Endometrial microvascular endothelial cells (primary cell): Measurements from ENCODE around the gene OR52L1. TPM values are rescaled to one million over a fixed set of nuclear protein-coding genes. Genes with fewer than 3 reads are reported as not detected.

Experiments used
- in situ Hi-C: cut with HindIII; loops from 2 replicates; pipeline ENCODE4 v1.10.0; 2017; ENCODE audit warnings: low sequenced_read_pairs, low pct_unique_long_range_greater_than_20kb; ENCODE audit errors: inconsistent ontology term
- total RNA-seq: library from RNA; depleted of rRNA; stranded (reverse); fragments of >200 nt; gene quantifications from one replicate; pipeline ENCODE4 v1.2.3, GENCODE V29; 2015; ENCODE audit errors: inconsistent ontology term

OR52L1 gene
- total RNA-seq, result not detected

DNA sequence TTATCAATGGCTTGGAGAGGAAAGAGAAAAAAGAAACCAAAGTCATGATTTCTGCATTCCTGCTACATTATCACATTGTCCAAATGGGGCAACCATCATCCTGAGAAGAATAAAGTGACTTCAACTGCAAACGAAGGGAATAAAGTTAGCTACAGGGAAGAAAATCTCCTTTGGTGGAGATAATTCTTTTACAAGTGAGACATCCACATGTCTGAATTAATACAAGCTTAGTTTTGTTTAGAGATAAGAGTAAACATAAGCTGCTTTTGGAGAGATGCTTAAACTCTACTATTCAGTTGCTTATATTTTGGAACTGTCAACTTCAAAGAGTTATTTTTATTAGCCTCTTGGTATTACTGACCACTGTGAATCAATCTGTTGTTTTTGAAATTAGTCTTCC lies at the start of gene OR52L1:
TSS of gene OR52L1 (minus strand) at position 101 of the 400 bp plus-strand sequence. CDS start at position 46, 55 bp downstream.
- in situ Hi-C loops, result no loop called here

DNA sequence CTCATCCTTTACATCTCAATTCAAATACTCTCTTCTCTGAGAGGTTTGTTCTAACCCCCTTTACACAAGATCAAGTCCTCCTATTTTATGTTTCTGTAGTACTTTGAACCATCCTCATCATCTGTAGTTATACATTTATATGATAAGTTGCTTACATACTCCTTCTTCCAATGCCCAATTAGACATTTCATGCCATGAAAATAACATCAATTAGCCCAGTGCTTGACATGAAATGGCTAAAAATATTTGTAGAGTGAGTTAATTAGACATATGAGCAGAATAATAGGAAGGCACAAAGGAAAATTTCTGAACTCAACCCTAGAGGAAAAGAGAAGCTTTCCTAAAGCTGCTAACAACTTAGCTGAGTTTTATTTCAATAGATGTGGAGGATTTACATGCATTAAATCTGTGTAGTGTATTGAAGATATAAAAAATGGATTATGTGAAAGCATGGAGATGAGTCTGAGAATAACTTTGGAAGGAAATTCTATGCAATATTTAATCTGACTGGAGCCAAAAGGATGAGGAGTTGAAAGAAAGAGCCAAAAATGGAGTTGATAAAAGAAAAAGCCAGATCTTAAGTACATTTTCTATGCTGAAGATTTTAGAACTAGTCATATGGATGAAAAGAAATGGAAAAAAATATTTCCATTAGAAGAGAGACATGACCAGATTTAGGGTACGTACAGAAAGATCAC lies 44.1 kb upstream of the OR52L1 start, which contains the start of gene OR56A1:
TSS of gene OR56A1 (minus strand) at position 51 of the 698 bp plus-strand sequence. CDS start 3,066 bp downstream, outside the sequence.
- in situ Hi-C loops, result no loop called here

DNA sequence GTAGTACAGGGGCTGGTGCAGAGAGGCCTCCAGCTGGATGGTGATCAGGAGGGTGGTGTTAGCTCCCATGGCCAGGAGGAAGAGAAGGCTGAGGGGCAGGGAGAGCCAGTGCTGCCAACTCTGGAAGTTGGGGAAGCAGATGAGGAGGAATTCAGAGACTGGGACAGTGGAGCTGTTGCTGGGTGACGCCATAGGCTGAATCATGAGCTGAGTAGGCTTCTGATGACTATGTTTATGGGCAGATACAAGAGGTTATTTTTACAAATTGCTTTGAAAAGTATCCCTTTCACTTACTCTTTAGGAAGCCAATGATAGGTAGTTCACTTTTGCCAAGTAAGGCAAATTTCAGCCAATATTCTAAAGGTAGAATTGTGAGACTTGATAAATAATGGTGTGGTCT lies 40.7 kb upstream of the OR52L1 start:
- in situ Hi-C loops, result no loop called here

GRCh38 chr11:6025056-6025455 lies 38.3 kb upstream of the OR52L1 start:
- in situ Hi-C loops, result no loop called here

GRCh38 chr11:6022956-6023355 lies 36.2 kb upstream of the OR52L1 start:
- in situ Hi-C loops, result no loop called here

DNA sequence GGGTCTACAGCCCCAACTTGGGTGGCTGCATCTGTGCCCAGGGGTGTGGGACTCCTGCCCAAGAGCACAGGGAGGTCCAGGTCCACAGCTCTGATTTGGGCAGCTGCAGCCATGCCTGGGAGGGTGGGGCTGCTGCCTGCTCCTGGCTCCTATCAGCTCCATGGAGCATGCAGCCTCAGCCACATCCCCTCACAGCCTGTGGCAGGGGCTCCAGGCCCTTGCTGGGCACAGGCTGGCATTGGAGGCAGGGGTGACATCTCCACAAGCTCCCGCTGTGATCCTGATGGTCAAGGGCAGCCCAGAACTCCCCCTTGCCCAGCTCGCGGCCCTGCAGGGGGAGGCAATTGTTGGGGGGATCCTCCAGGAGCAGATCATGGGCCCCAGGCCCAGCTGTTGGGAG lies 26.3 kb upstream of the OR52L1 start:
- in situ Hi-C loops, result no loop called here

DNA sequence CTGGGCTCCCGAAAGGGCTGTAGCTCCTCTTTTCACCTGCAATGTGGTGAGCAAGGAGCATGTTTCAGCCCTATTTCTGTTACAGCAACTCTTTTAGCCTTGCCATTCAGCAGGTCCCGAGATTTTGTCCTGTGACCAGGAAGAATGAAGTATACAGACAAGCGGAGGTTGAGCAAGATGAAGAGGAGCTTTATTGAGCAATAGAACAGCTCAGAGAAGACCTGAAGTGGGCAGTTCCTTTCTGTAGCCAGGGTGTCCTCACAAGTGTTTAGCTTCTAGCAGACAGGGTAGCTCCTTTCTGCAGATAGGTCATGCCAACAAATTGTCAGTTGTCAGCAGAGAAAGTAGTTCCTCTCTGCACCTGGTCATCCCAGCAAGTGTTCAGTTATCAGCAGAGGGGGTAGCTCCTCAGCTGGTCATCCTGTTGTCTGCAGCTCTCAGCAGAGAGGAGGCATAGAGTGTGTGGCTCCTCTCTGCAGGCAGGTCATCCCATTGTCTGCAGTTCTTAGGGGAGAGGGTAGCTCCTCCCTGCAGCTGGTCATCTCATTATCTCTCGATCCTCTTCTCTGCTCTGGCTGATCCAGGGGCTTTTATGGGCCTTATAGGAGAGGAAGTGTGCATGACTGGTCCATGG lies 25.4 kb upstream of the OR52L1 start:
- in situ Hi-C loops, result no loop called here

GRCh38 chr11:6006846-6007245 lies 20.1 kb upstream of the OR52L1 start, which contains the start of gene OR56A4:
Gene OR56A4, minus strand, starts transcription at chr11:6006946. Its CDS starts 3,954 bp downstream, at chr11:6002992.
- in situ Hi-C loops, result no loop called here

- in situ Hi-C loops, result no loop called here
Observed at GRCh38 chr11:6006395-6006794, 19.6 kb upstream of the OR52L1 start.

DNA sequence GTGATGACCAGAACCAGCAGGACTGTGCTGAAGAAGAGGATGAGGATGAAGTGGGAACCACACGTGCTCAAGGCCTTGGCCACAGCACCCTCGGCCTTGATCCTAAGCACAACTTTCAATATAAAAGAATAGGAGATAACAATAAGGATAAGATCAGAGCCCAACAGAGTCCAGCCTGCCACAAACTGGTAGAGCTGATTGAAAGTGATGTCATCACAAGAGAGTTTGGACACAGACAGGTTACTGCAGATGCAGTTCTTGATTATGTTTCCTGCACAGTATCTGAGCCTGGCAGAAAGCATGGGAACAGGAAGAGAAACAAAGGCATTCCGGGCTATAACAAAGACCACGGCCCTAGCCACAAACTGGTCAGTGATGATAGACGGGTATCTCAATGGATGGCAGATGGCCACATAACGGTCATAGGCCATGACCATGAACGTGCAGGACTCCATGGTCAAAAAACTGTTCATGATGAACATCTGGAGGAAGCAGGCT lies 15.5 kb upstream of the OR52L1 start:
- in situ Hi-C loops, result no loop called here

- in situ Hi-C loops, result no loop called here
Observed at GRCh38 chr11:5994791-5995190, 8.0 kb upstream of the OR52L1 start.

- in situ Hi-C loops, result no loop called here
Observed at GRCh38 chr11:5992604-5993251, 5.9 kb upstream of the OR52L1 start.

DNA sequence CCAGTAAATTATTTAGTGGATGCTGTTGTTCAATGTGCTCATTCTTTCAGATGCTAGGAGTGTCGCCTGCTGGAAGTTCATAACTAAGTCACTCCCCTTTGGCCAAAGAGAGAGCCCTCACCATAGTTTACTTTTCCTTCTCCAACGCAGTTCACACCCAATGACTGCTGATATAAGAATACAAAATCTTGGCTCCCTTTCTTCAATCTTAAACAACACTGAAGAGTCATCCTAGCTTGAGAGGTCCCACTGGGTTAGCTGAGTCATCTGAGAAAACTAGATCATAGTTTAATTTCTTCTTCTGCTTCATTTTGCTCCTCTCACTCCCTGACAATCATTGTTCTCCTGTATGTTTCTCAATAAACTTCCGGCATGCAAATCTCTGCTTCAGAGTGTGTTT lies 5.4 kb upstream of the OR52L1 start:
- in situ Hi-C loops, result no loop called here

DNA sequence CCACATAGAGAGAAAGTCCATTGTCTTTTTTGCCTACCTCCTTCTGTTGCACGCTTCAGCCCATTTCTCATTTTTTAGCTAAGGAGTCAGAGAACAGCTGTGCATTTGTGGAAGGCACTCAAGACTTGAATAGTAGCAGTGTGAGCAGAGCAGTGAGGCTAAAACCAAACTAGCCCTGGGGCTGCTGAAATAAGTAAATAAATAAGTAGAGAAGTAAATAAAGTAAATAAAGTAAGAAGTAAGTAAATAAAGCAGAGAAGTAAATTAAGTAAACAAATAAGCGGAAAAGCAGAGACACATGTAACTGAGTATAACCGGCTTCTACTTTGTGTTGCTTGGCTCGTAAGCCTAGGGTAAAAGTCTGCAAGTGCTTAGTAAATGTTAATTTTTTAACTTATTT lies 2.4 kb upstream of the OR52L1 start:
- in situ Hi-C loops, result no loop called here

- in situ Hi-C loops, result no loop called here
Observed at GRCh38 chr11:5983443-5983842, 3.3 kb downstream of the OR52L1 start.

- in situ Hi-C loops, result no loop called here
Observed at GRCh38 chr11:5973530-5973929, 13.3 kb downstream of the OR52L1 start.

DNA sequence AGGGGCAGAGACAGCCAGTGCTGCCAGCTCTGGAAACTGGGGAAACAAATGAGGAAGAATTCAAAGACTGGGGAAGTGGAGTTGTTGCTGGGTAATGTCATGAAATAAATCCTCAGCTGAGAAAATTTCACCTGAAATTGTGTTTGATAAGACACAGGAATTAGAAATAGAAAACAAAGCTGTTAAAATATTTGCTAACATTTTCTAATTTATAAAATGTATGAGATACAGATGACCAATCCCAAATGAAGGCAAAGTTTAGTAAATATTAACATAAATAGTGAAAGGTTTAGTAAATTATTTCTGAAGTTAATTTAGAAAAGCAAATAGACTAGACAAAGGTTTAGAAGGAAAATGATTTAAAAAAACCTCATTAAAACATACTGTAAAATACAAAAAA lies 18.4 kb downstream of the OR52L1 start, which contains the start of gene OR56A5:
TSS of gene OR56A5 (minus strand) at position 101 of the 400 bp plus-strand sequence. CDS start at position 101, 0 bp downstream.
- in situ Hi-C loops, result no loop called here

GRCh38 chr11:5967708-5968107 lies 19.1 kb downstream of the OR52L1 start:
- in situ Hi-C loops, result no loop called here

- in situ Hi-C loops, result no loop called here
Observed at GRCh38 chr11:5966958-5967357, 19.8 kb downstream of the OR52L1 start.
